SH-SY5Y (cell line): ENCODE results near the gene MSI2.

Source experiments
- GATA2 ChIP-seq: IDR thresholded peaks from 2 replicates; pipeline ENCODE4 v1.6.1; 2011; ENCODE audit warnings: mild to moderate bottlenecking, low read depth, low read length
- GATA3 ChIP-seq: IDR thresholded peaks from 2 replicates; pipeline ENCODE4 v1.6.1; 2011; ENCODE audit warnings: low read depth, mild to moderate bottlenecking, low read length, moderate library complexity

DNA sequence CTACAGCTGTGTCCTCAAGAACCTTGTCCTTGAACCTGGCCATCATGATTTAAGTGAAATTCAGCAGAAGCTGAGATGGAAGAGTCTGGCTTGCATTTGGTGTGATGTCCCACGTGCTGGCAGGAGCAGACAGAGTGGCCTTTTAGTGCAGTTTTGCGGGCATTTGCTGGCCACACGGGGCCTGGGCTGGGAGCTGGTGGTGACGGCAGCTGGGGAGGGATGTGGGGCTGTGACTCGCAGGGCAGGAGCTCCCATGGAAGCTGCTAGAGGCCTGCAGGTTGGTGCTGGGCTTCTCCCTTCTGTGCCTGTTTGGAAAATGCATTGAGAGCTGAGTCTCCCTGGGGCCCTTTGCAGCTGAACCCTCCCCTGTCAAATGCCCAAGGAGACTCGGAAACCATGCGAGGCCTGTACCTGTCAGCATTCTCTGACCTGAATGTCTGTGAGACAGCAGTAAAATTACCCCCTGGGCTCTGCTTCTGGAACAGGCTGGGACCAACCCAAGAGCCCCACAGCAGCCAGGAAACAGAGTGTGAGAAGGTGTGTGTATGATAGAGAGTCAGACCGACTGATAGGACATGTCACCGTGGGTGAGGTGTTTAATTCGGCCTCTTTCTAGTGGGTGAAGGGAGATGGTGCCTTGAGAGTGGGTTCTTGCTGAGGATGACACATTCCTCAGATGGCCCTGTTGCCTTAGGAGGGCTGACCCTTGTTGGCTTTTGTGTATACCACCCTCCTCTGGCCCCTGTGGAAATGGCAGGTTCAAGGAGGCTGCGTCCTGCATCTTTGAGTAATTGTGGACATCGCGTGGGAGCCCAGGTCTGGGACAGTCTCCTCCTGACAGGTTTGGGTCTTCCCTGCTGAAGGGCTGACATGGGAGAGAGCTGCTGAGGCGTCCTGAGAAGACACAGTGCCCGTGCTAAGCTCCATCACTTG is 145.5 kb downstream of the MSI2 start:
- TF ChIP-seq GATA2 (no peak), GATA3 (no peak)
